GM12878 (cell line): Measurements from ENCODE around the gene EPHB1. TPM values are rescaled to one million over a fixed set of nuclear protein-coding genes. Genes with fewer than 3 reads are reported as not detected.

ENCODE experiments used
- ATAC-seq: fragments of 200-7000 bp; cut with Tn5 transposase; 3 replicates; pipeline ENCODE4 v1.9.1; 2020; ENCODE audit warnings: mild to moderate bottlenecking, moderate library complexity
- BruUV-seq: library from RNA; stranded (reverse); fragments of 400-500 nt; replicated peaks from 2 replicates; lab custom pipeline; 2021; lab: Mats Ljungman, UMichigan
- CTCF ChIA-PET: fragments of 300-600 bp; sonication (Branson Sonifier 250); formaldehyde crosslinking; extraction: SDS; loops from one replicate; lab custom pipeline; 2021; ENCODE audit warnings: inconsistent platforms; lab: Yijun Ruan, JAX
- POLR2A ChIA-PET: fragments of 350-600 bp; formaldehyde crosslinking; extraction: SDS; loops from one replicate; lab custom pipeline; 2021; ENCODE audit warnings: inconsistent platforms; lab: Charles Lee
- RAD21 ChIA-PET: fragments of 300-600 bp; sonication (Branson Sonifier 250); formaldehyde crosslinking; loops from one replicate; lab custom pipeline; 2023; ENCODE audit warnings: antibody characterized with exemption; ENCODE audit not compliant: unreplicated experiment; lab: Charles Lee
- SMC1A ChIA-PET: fragments of 300-600 bp; sonication (Branson Sonifier 250); formaldehyde crosslinking; loops from one replicate; lab custom pipeline; 2023; ENCODE audit not compliant: unreplicated experiment, uncharacterized antibody; lab: Charles Lee
- DNase-seq: peaks from one replicate; pipeline ENCODE4 v3.0.0-alpha.2; 2011; ENCODE audit warnings: low read depth, low spot score
- FAIRE-seq: peaks from 3 replicates; lab custom pipeline; 2011; peaks lifted over from hg19 to GRCh38; lab: Jason Lieb, UNC
- H2AFZ ChIP-seq: 2 replicates; pipeline ENCODE4 v1.6.0; 2011; ENCODE audit warnings: low read depth, low read length, control low read depth; ENCODE audit not compliant: control insufficient read depth
- H3K27ac ChIP-seq: 2 replicates; pipeline ENCODE4 v1.5.1; 2011; ENCODE audit warnings: control low read depth; ENCODE audit not compliant: control insufficient read depth, insufficient read depth
- H3K27me3 ChIP-seq, 2 experiments: replicated peaks in 1 of 2; 2 replicates each; pipeline versions ENCODE4 v1.6.0 to v1.6.1; 2011; ENCODE audit warnings: low read length in 1 of 2; ENCODE audit not compliant: control insufficient read depth in 2 of 2, insufficient read depth in 2 of 2
- H3K36me3 ChIP-seq, 2 experiments: 2 replicates each; pipeline ENCODE4 v1.5.1; 2011; ENCODE audit warnings: low read length in 1 of 2; ENCODE audit not compliant: control insufficient read depth in 2 of 2, insufficient read depth in 2 of 2
- H3K4me1 ChIP-seq: 2 replicates; pipeline ENCODE4 v1.6.1; 2011; ENCODE audit warnings: mild to moderate bottlenecking, low read length, moderate library complexity, mixed read lengths; ENCODE audit not compliant: control insufficient read depth, insufficient read depth
- H3K4me2 ChIP-seq: 2 replicates; pipeline ENCODE4 v1.6.0; 2011; ENCODE audit warnings: control low read depth; ENCODE audit not compliant: control insufficient read depth, insufficient read depth
- H3K4me3 ChIP-seq: fragments of 200-600 bp; sonication (generic); 2 replicates; pipeline ENCODE4 v1.5.1; 2016
- H3K79me2 ChIP-seq: 2 replicates; pipeline ENCODE4 v1.6.0; 2011; ENCODE audit warnings: low read length; ENCODE audit not compliant: control insufficient read depth, insufficient read depth
- H3K9ac ChIP-seq: 2 replicates; pipeline ENCODE4 v1.8.0; 2011; ENCODE audit warnings: low read length, control low read depth, mixed read lengths; ENCODE audit not compliant: control insufficient read depth, insufficient read depth
- H3K9me3 ChIP-seq: replicated peaks from 3 replicates; pipeline ENCODE4 v1.5.1; 2011; ENCODE audit warnings: mild to moderate bottlenecking, low read length; ENCODE audit not compliant: control insufficient read depth, insufficient read depth
- H4K20me1 ChIP-seq: 2 replicates; pipeline ENCODE4 v1.6.0; 2011; ENCODE audit not compliant: control insufficient read depth, insufficient read depth
- CHD2 ChIP-seq: IDR thresholded peaks from 2 replicates; pipeline ENCODE4 v1.6.1; 2011; ENCODE audit warnings: low read depth, low read length, improper control_type of control experiment, borderline replicate concordance
- FOXK2 ChIP-seq: fragments of 450-650 bp; IDR thresholded peaks from 2 replicates; pipeline ENCODE4 v1.6.1; 2017; ENCODE audit warnings: mild to moderate bottlenecking, moderate library complexity
- GABPA ChIP-seq: IDR thresholded peaks from 2 replicates; pipeline ENCODE4 v1.6.1; 2014; ENCODE audit warnings: antibody characterized with exemption, low read depth, mild to moderate bottlenecking, inconsistent platforms
- GATAD2B ChIP-seq: fragments of 450-650 bp; conservative IDR thresholded peaks from 2 replicates; pipeline ENCODE4 v1.6.1; 2017; ENCODE audit warnings: low read depth, mild to moderate bottlenecking, moderate library complexity
- IRF5 ChIP-seq: fragments of 450-650 bp; IDR thresholded peaks from 2 replicates; pipeline ENCODE4 v1.6.1; 2017; ENCODE audit warnings: borderline replicate concordance
- NBN ChIP-seq: fragments of 450-650 bp; IDR thresholded peaks from 2 replicates; pipeline ENCODE4 v1.6.1; 2016
- NKRF ChIP-seq: fragments of 450-650 bp; conservative IDR thresholded peaks from 2 replicates; pipeline ENCODE4 v1.6.1; 2017; ENCODE audit warnings: mild to moderate bottlenecking, moderate library complexity
- RAD51 ChIP-seq: fragments of 450-650 bp; IDR thresholded peaks from 2 replicates; pipeline ENCODE4 v1.6.1; 2016; ENCODE audit warnings: moderate library complexity, mild to moderate bottlenecking, inconsistent platforms
- SPI1 ChIP-seq: IDR thresholded peaks from 2 replicates; pipeline ENCODE4 v1.6.1; 2011; ENCODE audit warnings: low read depth, mild to moderate bottlenecking, low read length, moderate library complexity, borderline replicate concordance; ENCODE audit not compliant: insufficient read depth
- STAT1 ChIP-seq: fragments of 450-650 bp; conservative IDR thresholded peaks from 2 replicates; pipeline ENCODE4 v1.6.1; 2014; ENCODE audit warnings: antibody characterized with exemption, mild to moderate bottlenecking
- TCF3 ChIP-seq: IDR thresholded peaks from 2 replicates; pipeline ENCODE4 v1.6.1; 2012; ENCODE audit warnings: low read depth, mild to moderate bottlenecking, low read length, borderline replicate concordance; ENCODE audit not compliant: insufficient read depth
- WRNIP1 ChIP-seq: IDR thresholded peaks from 2 replicates; pipeline ENCODE4 v1.6.1; 2011; ENCODE audit warnings: low read depth, low read length, improper control_type of control experiment, borderline replicate concordance
- ZNF384 ChIP-seq: IDR thresholded peaks from 2 replicates; pipeline ENCODE4 v1.6.1; 2012; ENCODE audit warnings: low read depth, mild to moderate bottlenecking, low read length, improper control_type of control experiment, borderline replicate concordance
- WGBS: methylation state at CpG from one replicate; pipeline ENCODE4 v1.1.6; 2016; ENCODE audit warnings: low lambda C conversion rate; ENCODE audit not compliant: insufficient replicate concordance, insufficient coverage; ENCODE audit errors: missing lambda C conversion rate; 5-methylcytosine and 5-hydroxymethylcytosine counted together
- in situ Hi-C: fragments of 300-500 bp; cut with MboI; formaldehyde crosslinking; loops from 9 replicates; pipeline ENCODE4 v1.14.3; 2018; ENCODE audit warnings: mixed read lengths
- intact Hi-C: fragments of 100-400 bp; cut with micrococcal nuclease; formaldehyde crosslinking; loops from one replicate; pipeline ENCODE4 v1.14.2; 2022; ENCODE audit not compliant: unreplicated experiment
- polyA plus RNA-seq, 11 experiments: library from polyadenylated mRNA; depleted of rRNA in 4 of 11; unstranded in 6 of 11; stranded (reverse) in 5 of 11; fragments of >200 nt; fragmentation: Nextera tagmentation in 4 of 11; fragmentation: Illumina TruSeq in 1 of 11; extraction: Ambion mirVana in 4 of 11; extraction: Trizol in 1 of 11; gene quantifications; 1 replicate in 1 of 11; 2 replicates in 10 of 11; pipeline versions ENCODE4 v1.2.1 to v1.2.3, GENCODE V29; 2011 to 2016; ENCODE audit warnings: inconsistent platforms in 2 of 11, missing spikeins in 2 of 11, low read depth in 1 of 11
- total RNA-seq, 4 experiments: library from RNA; depleted of rRNA in 3 of 4; stranded (reverse); fragments of >200 nt in 3 of 4; fragmentation: Illumina TruSeq in 1 of 4; extraction: Trizol in 1 of 4; gene quantifications; 2 replicates each; pipeline versions ENCODE4 v1.2.1 to v1.2.3, GENCODE V29; 2013 to 2021
- TF ChIP-seq, protein P1 (sequence below): fragments of 450-650 bp; IDR thresholded peaks from 2 replicates; pipeline ENCODE4 v1.6.1; 2017; ENCODE audit warnings: mild to moderate bottlenecking, moderate library complexity

EPHB1 gene
- total and polyA plus RNA-seq, 10 of the 15 experiments (the other 5 are each of a cell fraction or from before 2014, with no cell fraction given): 0.33 to 23.8 (median 1.2) TPM

DNA sequence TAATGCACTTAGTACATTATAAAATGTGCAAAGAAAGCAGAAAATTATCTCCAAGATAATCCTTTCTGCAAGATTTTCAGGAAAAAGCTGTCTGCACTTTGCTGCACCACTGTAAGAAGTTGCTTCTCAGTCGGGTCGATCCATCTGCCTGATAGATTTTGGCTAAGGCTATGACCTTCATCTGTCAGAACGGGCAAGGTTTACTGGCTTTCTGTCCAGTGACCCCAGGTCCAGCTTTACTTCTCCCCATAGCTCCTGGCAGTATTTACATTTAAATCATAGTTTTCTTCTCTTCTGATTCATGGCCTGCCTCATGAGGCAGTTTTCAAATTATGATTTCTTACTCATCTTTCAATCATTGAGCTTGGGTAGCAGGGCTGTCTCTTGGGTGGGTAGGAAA, 422.7 kb downstream of the EPHB1 start:
- H3K4me3 ChIP-seq: no peak overlapping the region
- BruUV-seq: no TSS peak
- ChIA-PET SMC1A (interaction anchor here (0.9 to 1.5 kb wide), 3 partner anchors 9 to 313 kb away, joined by 3 to 6 read pairs (median 3); no protein-coding TSS in a partner anchor), RAD21 (interaction anchor here (1.3 to 1.6 kb wide), 2 partner anchors 8 to 151 kb away, joined by 3 read pairs; no protein-coding TSS in a partner anchor), CTCF (interaction anchor here (1.2 to 1.4 kb wide), 2 partner anchors 28 to 422 kb away, joined by 3 read pairs; partner anchors contain the start of gene EPHB1), POLR2A (no interaction called here)
- FAIRE-seq (no peak), DNase-seq (no peak), ATAC-seq (no peak)
- no peaks in the 10 kb centered on the region for H3K79me2 ChIP-seq
- peaks cover 0 to 9% of the 10 kb centered on the region in 2 experiments; a peak in 1 of 4 replicates for H3K36me3 ChIP-seq
- no peaks in the 10 kb centered on the region; the same call in 2 of the 3 replicates for H3K9me3 ChIP-seq
- no peaks in the 10 kb centered on the region for H3K27me3 ChIP-seq
- H3K4me1 ChIP-seq: peaks cover 7% of the 10 kb centered on the region
- H3K4me2 ChIP-seq: no peak overlapping the region
- no peaks in the 10 kb centered on the region for H4K20me1 ChIP-seq
- no peak overlapping the region for H3K27ac ChIP-seq
- intact Hi-C loops: no loop called here
- no peak overlapping the region for H3K9ac ChIP-seq
- no peak for TF ChIP-seq IRF5
- TF ChIP-seq SPI1: no peak
- no peak for TF ChIP-seq NKRF
- TF ChIP-seq STAT1: no peak
- no peak for TF ChIP-seq TCF3
- TF ChIP-seq NBN: no peak
- no peak for TF ChIP-seq ZNF384
- TF ChIP-seq RAD51: no peak
- TF ChIP-seq, protein P1, sequence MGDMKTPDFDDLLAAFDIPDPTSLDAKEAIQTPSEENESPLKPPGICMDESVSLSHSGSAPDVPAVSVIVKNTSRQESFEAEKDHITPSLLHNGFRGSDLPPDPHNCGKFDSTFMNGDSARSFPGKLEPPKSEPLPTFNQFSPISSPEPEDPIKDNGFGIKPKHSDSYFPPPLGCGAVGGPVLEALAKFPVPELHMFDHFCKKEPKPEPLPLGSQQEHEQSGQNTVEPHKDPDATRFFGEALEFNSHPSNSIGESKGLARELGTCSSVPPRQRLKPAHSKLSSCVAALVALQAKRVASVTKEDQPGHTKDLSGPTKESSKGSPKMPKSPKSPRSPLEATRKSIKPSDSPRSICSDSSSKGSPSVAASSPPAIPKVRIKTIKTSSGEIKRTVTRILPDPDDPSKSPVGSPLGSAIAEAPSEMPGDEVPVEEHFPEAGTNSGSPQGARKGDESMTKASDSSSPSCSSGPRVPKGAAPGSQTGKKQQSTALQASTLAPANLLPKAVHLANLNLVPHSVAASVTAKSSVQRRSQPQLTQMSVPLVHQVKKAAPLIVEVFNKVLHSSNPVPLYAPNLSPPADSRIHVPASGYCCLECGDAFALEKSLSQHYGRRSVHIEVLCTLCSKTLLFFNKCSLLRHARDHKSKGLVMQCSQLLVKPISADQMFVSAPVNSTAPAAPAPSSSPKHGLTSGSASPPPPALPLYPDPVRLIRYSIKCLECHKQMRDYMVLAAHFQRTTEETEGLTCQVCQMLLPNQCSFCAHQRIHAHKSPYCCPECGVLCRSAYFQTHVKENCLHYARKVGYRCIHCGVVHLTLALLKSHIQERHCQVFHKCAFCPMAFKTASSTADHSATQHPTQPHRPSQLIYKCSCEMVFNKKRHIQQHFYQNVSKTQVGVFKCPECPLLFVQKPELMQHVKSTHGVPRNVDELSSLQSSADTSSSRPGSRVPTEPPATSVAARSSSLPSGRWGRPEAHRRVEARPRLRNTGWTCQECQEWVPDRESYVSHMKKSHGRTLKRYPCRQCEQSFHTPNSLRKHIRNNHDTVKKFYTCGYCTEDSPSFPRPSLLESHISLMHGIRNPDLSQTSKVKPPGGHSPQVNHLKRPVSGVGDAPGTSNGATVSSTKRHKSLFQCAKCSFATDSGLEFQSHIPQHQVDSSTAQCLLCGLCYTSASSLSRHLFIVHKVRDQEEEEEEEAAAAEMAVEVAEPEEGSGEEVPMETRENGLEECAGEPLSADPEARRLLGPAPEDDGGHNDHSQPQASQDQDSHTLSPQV: no peak
- TF ChIP-seq CHD2: no peak
- TF ChIP-seq GATAD2B: no peak
- TF ChIP-seq WRNIP1: no peak
- no peak for TF ChIP-seq FOXK2
- TF ChIP-seq GABPA: no peak
- TF ChIP-seq, all 136 proteins: peak for 0
- in situ Hi-C loops: no loop called here
- WGBS: 32% methylated on average over 3 of the region's 3 CpGs
- no peak overlapping the region for H2AFZ ChIP-seq
